ENCODE measurements around the gene POLR2A.
"Not testable (repeated sequence)": the region's sequence is repeated elsewhere in the genome, so short reads cannot be mapped to it uniquely, and the experiment has no call there.

The POLR2A gene

DNA sequence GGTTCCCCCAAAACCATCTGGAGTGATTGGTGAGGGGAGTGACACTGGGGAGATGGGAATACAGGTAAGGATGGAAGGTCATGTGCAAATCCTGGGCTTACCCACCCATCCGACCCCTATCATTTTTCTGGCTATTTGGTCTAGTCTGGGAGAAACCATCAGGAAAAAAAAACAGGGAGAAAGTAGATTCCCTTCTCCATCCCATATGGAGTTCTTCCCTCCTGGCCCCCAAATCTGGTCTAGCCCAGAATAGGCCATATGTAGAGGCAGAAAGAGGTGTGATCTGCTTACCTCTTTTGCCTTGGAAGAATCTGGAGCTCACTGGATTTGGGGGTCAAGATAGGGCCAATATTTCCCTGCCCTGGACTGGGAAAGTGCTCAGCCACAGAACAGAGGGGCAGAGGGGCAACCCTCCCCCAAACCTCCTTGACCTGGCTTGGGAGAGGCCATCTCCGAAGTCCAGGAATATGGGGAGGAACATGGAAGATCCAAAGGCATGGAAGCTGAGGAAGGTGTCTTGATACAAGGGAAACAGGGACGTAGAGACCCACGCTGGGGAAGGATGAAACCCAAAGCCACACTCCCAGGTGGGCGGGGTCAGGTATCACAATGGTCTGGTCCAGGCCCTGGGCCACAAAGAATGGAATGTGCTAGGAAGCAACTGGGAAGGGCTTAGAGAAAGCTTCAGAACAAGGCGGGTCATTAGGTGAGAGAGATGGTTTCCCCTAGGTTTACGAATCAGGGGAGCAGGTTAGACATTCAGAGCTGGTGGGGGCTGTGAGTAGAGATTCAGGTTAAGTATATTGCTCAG lies 23.1 kb upstream of the POLR2A start:
- no peak for DNase-seq

DNA sequence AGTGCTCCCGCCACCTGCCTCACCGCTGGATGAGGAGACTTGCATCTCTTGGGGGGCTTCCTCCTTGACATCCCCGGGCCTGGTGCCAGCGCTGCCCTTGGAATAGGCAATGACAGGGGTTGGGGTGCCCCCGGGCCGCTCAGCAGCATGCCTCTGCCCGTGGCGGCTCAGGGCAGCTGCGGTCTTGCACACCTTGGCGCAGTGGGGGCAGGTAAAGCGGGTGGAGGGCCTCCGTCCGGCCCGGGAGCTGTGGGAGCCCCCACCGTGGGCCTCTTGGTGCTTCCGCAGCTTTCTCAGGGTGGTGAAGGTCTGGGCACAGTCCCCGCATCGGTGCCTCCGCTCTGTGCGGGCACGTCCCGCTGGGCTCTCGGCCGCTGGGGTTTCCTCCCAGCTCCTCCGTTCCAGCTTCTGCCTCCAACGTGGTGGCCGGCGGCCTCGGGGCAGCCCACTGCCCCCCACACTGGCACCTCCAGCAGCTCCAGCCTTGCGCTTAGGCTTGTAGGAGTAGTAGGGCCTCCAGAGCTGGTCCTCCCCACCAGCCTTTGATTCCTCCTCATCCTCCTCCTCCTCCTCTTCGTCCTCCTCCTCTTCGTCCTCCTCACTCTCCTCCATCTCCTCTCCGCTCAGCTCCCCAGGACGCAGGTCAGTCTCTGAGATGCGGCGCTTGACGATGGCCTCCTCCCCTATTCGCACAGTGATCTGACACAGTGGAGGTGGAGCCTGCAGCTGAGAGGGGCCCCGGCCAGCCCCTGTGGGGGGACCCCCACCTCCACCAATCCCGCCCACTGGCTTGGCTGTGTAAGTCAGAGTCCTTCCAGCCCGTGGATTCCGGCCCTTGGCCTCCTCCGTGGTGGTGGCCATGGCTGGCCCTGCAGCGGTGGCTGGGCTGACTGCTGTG lies 21.4 kb upstream of the POLR2A start:
- no peak for DNase-seq

- no peak for DNase-seq
Observed at GRCh38 chr17:7463372-7463846, 20.8 kb upstream of the POLR2A start.

GRCh38 chr17:7464081-7464480 lies 20.1 kb upstream of the POLR2A start:
- no peak for DNase-seq

- DNase-seq = no peak
Observed at GRCh38 chr17:7465597-7466275, 18.4 kb upstream of the POLR2A start.

DNA sequence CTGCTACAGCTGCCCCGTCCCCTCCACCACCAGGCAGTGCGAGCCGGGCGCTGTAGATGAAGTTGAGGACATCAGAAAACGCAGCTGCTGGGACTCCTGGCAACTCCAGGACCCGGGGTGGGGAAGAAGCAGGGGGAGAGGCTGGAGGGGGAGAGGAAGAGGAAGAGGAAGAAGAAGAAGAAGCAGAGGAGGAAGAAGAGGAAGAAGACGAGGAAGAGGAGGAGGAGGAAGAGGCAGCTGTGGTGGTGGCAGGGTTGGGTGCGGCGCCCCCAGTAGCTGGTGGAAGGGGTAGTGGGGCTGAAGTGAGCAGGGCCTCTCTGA lies 17.9 kb upstream of the POLR2A start:
- DNase-seq = no peak

DNA sequence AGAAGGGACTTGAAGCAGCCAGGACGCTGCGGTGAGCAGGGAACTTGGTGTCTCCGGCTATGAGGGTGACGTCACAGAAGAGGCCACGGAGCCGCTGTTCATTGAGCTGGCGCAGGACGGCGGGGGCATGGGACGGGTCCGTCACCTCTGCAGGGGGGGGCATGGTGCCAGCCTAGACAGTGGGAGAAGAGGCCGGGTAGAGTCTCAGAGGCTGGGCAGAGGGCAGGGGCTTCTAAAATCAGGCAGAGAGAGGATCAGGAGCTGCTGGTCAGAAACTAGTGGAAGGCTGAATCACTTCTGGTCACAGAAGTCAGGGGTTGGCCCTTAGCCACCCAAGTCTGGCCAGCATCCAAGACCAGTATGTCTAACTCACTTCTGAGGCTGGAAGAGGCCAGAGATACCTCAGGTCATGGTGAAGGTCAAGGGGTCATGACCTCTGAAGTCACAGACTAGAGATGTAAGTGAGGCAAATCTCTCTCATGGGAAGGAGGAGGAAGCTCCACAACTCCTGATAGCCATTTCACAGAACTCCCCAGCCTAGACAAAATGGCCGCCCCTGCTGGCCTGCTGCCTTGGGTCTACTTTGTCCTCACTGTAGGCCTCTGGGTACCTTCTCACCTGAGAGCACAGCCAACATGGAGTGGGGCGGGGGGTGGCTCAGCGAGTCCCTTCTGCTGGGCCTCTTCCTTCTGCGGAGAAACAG lies 17.4 kb upstream of the POLR2A start:
- no peak for DNase-seq

GRCh38 chr17:7467498-7467897 lies 16.7 kb upstream of the POLR2A start:
- DNase-seq = no peak

- DNase-seq = no peak
Observed at GRCh38 chr17:7468290-7468689, 15.9 kb upstream of the POLR2A start.

- no peak for DNase-seq
Observed at GRCh38 chr17:7468804-7469389, 15.3 kb upstream of the POLR2A start.

- DNase-seq = not testable (repeated sequence)
Observed at GRCh38 chr17:7469843-7470242, 14.3 kb upstream of the POLR2A start.

DNA sequence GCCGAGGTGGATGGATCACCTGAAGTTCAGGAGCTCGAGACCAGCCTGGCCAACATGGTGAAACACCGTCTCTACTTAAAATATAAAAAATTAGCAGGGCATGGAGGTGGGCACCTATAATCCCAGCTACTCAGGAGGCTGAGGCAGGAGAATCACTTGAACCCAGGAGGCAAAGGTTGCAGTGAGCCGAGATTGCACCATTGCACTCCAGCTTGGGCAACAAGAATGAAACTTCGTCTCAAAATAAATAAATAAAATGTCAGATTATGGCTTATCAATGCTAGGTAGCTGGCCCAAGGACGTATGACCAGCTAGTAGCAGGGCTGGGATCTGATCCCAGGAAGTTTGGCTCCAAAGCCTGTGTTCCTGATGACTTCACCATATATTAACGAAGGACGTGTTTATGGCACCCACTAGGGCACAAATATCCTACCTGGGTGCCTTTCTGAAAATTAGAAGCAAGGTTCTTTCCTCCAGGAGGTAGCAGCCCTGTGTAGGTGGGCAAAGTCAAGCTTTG lies 13.7 kb upstream of the POLR2A start:
- DNase-seq = not testable (repeated sequence)

GRCh38 chr17:7471729-7472128 lies 12.4 kb upstream of the POLR2A start:
- DNase-seq = no peak

DNA sequence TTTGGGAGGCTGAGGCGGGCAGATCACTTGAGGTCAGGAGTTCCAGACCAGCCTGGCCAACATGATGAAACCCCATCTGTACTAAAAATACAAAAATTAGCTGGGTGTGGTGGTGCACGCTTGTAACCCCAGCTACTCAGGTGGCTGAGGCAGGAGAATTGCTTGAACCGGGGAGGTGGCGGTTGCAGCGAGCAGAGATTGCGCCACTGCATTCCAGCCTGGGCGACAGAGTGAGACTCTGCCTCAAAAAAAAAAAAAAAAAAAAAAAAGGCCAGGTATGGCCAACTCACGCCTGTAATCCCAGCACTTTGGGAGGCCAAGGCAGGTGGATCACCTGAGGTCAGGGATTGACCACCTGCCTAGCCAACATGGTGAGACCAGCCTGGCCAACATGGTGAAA lies 9.4 kb upstream of the POLR2A start:
- not testable (repeated sequence) for DNase-seq

GRCh38 chr17:7475764-7476422 lies 8.3 kb upstream of the POLR2A start:
- no peak for DNase-seq

- no peak for DNase-seq
Observed at GRCh38 chr17:7476494-7476893, 7.7 kb upstream of the POLR2A start.

DNA sequence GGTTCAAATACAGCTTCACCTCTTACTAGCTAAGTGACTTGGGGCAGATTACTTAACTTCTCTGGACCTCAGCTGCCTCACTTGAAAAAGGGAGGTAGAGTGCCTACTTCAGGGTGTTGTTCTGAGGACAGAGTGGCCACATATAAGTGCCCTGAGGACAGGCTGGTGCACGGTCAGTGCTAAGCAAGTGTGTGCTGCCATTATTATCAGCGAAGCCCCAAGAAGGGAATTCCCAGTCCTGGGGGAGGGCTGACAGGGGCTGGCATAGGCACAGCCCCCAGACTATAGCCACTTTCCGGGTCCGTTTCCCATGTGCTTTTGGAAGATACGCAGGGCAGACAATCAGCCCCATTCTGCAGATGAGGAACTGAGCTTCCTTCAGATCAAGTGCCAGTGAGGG lies 7.2 kb upstream of the POLR2A start:
- no peak for DNase-seq

DNA sequence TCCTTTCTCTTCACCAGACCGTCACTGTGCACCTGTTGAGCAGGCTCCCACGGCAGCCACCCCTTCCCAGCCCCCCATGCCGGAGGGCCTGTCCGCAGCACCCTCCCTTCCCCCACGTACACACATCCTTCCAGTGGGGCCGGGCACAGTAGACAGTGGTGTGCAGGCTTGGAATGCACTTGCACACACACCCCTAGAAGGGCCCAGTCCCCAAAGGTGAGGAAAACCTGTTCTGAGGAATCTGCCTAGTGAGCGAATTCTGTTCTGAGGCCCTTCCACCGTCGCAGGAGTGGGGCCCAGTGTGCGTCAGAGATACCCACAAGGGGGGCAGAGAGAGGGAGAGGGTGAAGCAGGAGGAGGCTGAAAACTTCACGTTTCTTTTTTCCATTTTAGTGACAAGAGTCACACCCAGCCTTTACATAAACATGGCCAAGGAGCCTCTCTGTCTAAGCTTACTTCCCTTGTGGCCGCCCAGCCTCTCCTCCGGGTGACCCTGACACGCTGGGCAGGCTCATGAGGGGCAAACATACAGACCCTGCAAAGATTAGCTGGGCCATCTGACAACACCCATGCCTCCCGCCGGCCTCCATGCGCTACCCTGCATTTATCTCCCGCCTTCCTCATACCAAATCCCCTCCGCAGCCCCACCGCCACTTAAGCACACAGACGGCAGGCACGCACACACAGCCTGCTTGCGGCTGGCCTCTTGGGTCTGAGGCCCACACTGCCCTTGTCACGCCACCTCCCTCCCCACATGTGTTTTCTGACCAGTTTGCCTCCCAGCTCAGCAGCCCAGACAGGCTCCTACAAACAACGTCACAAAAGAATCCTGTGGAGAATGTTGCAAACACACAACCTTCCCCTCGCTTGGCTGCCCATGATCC lies 6.5 kb upstream of the POLR2A start:
- DNase-seq = no peak

DNA sequence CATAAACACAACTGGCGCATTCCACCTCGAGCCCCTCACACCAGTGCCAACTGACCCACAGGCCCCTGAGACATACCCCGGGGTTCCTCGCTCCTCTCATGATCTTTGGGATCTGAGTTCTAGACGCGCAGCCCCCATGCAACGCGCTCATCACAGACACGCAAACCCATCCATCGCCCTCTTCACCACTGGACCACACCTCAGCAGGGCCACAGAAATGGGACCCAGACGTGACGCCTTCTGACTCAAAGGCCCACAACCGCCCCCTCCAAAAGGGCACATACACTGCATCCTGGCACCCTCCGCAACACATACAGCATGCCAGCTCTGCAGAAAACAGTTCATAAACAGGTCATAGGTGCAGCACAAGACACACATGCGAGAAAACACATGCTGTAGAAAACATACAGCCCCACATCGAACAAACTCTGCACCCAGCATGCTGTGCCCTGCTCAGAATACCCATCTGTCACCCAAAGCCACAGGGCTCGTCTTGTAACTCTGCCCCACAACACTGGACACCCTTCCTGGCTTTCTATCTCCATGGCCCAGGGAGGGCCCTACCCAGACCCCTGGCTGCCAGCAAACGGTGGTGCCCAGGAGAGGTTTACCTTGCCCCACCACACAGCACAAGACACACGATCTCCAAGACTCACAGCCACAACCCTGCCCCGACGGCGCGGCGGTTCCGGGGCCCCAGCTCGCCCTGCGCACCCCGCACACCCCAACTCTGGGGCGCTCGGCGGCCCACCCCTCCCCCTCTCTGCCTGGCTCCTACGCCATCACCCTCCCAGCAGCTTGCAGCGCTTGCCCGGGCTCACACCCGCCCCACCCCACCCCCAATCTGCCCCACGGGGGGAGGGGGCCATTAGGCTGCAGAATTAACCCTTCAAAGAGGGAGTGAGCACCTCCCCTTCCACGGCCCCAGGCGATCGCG lies 5.6 kb upstream of the POLR2A start:
- no peak for DNase-seq

Measured in NCI-H187 treated with DMSO at 0.1 percent for 48 hours (cell line).